Activated CD4-positive, alpha-beta T cell treated with anti-CD3 and anti-CD28 coated beads, Interleukin-2, amount 50 U/mL, for 16 hours (primary cell): ENCODE data around the gene SNAI3.

Experiments
- DNase-seq: peaks from one replicate; pipeline ENCODE4 v3.0.0-alpha.2; 2020

SNAI3 gene

GRCh38 chr16:88721236-88721635 is 34.9 kb upstream of the SNAI3 start:
- no peak for DNase-seq

GRCh38 chr16:88720396-88720970 is 34.2 kb upstream of the SNAI3 start:
- no peak for DNase-seq

DNA sequence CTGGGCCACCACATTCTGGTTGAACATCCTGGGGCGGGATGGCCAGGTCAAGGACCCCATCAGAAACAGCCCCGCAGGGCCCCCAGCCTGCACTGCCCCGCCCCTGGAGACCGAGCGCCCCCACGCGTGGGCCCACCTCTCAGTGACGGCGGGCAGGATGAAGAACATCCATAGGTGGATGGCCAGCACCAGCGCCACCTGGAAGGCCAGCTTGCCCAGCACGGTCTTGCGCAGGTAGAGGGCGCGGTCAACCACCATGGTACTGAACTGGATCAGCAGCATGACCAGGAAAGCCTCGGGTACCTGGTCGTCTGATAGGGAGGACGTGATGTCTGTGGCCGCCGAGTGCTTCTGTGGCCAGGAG is 33.6 kb upstream of the SNAI3 start:
- DNase-seq: no peak

GRCh38 chr16:88719267-88719932 is 33.1 kb upstream of the SNAI3 start:
- no peak for DNase-seq

- DNase-seq: no peak
These were observed 31.9 kb upstream of the SNAI3 start for GRCh38 chr16:88718178-88718577.

- DNase-seq: no peak
These were observed 30.3 kb upstream of the SNAI3 start for GRCh38 chr16:88716601-88717001.

- no peak for DNase-seq
These were observed 29.9 kb upstream of the SNAI3 start for GRCh38 chr16:88716201-88716600.

GRCh38 chr16:88715312-88716190 is 29.2 kb upstream of the SNAI3 start:
- DNase-seq: no peak

- no peak for DNase-seq
These were observed 28.4 kb upstream of the SNAI3 start for GRCh38 chr16:88714420-88715302.

GRCh38 chr16:88713568-88714419 is 27.5 kb upstream of the SNAI3 start:
- DNase-seq: no peak

DNA sequence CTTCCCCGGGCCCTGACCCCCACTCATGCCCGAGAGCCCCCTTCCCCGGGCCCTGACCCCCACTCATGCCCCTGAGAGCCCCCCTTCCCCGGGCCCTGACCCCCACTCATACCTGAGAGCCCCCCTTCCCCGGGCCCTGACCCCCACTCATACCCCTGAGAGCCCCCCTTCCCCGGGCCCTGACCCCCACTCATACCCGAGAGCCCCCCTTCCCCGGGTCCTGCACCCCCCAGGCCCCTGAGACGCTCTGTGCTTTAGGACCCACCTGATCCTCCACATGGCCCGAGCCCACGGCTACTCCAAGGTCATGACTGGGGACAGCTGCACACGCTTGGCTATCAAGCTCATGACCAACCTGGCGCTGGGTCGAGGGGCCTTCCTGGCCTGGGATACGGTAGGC is 26.7 kb upstream of the SNAI3 start:
- DNase-seq: no peak

DNA sequence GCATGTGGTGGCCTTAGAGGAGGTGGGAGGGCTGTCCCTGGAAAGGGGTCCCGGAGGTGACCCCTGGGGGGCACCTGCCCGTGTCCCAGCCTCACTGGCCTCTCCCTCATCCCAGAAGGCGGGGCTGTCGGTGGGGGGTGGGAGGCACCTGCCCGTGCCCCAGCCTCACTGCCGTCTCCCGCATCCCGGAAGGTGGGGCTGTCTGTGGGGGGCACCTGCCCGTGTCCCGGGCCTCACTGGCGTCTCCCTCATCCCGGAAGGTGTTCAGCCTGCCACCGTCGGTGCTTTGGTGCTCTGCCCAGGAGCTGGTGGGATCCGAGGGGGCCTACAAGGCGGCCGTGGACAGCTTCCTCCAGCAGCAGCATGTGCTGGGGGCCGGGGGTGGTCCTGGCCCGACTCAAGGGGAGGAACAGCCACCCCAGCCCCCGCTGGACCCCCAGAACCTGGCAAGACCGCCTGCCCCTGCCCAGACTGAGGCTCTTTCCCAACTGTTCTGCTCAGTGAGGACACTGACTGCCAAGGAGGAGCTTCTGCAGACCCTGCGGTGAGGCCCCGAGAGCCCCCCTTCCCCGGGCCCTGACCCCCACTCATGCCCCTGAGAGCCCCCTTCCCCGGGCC is 26.2 kb upstream of the SNAI3 start:
- DNase-seq: no peak

- DNase-seq: no peak
These were observed 25.5 kb upstream of the SNAI3 start for GRCh38 chr16:88711750-88712340.

GRCh38 chr16:88710556-88710955 is 24.2 kb upstream of the SNAI3 start:
- DNase-seq: no peak

GRCh38 chr16:88706965-88707826 is 20.9 kb upstream of the SNAI3 start:
- DNase-seq: no peak

GRCh38 chr16:88706229-88706964 is 20.1 kb upstream of the SNAI3 start, which contains the start of the genes CTU2 and RNF166:
TSS of gene CTU2 (plus strand) at chr16:88706503. CDS start at chr16:88706531, 28 bp downstream.
TSS of gene RNF166 (minus strand) at chr16:88706408. CDS start at chr16:88706325, 83 bp downstream.
- peak; percentile 92 for DNase-seq

DNA sequence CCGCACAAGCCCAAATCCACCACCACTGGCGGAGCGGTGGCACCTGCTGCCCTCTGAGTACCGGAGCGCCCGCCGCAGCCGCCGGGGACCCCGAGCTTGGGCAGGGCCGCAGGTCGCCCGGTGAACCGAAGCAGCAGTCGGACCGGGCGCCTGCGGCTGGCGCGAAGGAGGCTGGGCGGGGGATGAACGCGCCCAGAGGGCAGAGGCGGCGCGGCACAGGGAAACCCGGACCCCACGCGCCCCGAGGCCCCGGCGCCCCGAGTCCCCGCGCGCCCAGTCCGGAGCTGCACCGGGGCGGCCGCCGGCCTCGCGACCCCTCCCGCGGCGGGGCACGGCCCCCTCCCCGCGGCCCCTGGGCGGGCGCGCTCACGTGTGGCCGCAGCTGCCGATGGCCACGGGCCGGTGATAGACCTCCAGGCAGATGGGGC is 19.5 kb upstream of the SNAI3 start:
- DNase-seq: no peak

- DNase-seq: no peak
These were observed 18.9 kb upstream of the SNAI3 start for GRCh38 chr16:88705076-88705684.
